GM19438 (cell line): ENCODE measurements around the gene RBBP5.
"Not testable (repeated sequence)": the region's sequence is repeated elsewhere in the genome, so short reads cannot be mapped to it uniquely, and the experiment has no call there.

Experiments
- ATAC-seq: cut with Tn5 transposase; IDR thresholded peaks from one replicate; pipeline ENCODE4 v1.9.1; 2021; ENCODE audit warnings: low read depth; ENCODE audit not compliant: unreplicated experiment

The RBBP5 gene

GRCh38 chr1:205121660-205122488 lies at the start of gene RBBP5:
RBBP5 (minus strand) TSS chr1:205121978; CDS start chr1:205121873, 105 bp downstream.
- ATAC-seq, result peak; percentile 92

DNA sequence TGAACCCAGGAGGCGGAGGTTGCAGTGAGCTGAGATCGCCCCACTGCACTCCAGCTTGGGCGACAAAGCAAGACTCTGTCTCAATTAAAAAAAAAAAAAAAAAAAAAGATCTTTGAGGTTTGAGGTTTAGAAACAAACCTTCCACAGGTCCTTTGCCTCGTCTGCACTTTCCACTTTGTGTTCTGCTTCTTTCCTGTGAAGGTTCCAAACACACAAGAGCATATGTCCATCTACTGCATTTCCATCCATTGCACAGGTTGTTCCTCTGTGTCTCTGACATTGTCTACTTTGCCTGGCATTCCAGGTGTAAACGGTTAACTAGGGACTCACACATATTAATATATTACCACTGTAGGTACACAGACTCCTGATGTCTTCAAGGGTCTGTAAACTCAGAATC lies 49.6 kb upstream of the RBBP5 start:
- no peak for ATAC-seq

DNA sequence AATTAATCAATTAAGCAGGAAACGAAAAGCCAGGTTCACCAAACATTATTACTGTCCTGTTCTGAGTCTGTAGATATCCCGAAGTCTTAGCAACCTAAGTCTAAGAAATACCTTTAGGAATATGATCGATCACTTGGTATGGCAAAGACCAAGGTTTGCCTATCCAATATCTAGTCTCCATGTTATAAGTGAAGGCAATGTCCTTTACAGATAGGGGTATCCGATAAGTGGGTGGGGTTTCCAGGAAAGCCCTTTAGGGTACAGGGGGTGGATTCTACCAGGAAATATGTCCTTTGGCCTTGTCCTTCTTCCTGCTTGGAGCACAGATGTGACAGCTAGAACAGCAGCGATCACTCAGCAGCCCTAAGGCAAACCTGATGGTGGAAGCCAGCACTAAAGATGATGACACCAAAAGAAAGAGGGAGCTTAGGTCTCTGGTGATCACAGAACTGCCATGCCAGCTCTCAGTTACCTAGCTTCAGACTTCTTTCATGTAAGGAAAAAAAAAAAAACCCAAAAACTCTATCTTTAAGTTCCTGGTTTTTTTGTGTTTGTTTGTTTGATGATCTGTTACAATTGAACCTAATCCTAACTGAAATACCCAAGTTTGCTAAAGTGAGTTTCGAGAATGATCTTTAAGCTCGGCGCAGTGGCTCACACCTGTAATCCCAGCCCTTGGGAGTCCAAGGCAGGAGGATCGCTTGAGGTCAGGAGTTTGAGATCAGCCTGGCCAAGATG lies 48.9 kb upstream of the RBBP5 start:
- ATAC-seq, result no peak

DNA sequence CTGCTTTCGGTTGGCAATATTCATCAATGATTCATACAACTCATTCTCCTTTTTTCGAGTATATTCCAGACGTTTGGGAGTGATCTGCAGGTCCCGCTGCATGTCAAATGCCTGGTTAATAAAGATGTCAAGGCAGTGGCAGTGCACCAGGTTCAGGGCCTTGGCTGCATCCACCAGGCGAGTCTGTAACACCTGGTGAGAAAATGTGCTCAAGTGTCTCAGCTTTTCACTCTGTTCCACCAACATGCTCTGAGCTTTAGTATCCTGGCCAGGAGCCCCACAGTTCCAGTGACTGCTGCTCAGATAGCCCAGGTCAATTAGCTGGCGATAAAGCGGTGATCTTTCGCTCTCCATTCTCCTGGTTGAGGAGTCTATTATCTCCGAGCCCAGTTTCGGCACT lies 47.5 kb upstream of the RBBP5 start:
- no peak for ATAC-seq

DNA sequence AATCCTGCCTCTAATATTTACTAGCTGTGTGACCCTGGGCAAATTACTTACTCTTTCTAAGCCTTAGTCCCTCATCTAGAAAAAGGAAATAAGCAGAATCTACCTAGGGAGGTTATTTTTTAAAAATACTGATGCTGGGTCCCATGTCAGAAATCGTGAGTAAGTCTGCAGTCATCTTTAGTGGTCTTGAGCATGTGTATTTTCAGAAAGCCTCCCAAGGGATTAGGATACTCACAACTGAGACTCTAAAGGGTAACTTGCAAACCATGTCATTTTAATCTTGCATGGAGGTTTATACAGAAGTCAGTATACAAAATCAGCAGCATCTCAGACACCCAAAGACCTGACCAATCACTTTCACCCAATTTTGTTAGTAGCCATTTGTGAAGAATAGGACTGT lies 46.5 kb upstream of the RBBP5 start:
- no peak for ATAC-seq

DNA sequence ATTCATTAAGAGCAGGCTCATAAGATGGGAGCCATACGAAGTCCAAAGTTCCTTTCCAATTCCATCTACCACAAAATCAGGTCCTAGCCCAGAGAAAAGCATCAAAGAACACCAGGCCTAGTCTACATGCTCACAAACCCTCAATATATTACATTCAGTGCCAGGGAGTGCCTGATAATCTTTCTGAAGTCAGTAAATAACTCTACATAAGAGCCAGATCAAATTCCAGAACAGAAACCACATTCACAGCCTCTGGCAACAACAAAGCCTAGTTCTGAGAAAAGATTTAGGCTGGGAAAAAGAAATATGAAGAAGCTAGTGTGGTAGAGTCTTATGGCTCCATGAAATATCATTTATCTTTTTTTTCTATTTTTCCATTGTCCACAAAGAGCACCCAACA lies 40.5 kb upstream of the RBBP5 start:
- ATAC-seq, result no peak

DNA sequence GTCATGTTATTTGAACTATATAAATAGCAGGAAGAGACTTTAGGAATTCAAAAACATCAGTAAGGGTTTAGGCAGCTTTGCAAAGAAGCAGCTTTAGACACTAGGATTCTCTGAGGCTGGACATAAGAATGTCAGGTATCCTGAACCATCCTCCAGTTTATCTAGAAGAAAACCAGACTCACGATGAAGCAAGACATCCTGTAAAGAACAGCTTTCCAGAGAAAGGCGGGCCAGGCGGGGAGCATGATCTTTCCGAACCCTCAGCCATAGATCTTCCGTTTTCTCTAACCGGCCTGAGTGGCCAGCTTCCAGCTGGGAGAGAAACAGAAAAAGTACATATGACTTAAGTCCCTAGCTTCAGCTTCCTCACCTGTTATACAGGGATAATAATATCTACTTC lies 39.3 kb upstream of the RBBP5 start:
- ATAC-seq, result no peak

- no peak for ATAC-seq
Measured at GRCh38 chr1:205158048-205158616, 36.4 kb upstream of the RBBP5 start.

- ATAC-seq, result not testable (repeated sequence)
Measured at GRCh38 chr1:205155665-205156377, 34.0 kb upstream of the RBBP5 start.

DNA sequence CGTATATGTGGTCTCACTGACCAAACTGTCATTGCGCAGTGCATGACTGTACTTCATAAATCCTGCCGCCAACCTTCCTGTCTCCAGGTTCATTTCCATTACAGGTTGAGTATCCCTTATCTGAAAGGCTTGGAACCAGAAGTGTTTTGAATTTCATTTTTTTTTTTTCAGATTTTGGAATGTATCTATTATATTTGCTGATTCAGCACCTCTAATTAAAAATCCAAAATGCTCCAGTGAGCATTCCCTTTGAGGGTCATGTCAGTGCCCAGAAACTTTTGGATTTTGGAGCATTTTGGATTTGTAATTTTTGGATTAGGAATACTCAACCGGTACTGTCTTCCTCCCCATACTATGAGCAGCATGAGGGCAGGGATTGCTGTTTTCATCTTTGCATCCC lies 30.7 kb upstream of the RBBP5 start:
- ATAC-seq, result no peak

DNA sequence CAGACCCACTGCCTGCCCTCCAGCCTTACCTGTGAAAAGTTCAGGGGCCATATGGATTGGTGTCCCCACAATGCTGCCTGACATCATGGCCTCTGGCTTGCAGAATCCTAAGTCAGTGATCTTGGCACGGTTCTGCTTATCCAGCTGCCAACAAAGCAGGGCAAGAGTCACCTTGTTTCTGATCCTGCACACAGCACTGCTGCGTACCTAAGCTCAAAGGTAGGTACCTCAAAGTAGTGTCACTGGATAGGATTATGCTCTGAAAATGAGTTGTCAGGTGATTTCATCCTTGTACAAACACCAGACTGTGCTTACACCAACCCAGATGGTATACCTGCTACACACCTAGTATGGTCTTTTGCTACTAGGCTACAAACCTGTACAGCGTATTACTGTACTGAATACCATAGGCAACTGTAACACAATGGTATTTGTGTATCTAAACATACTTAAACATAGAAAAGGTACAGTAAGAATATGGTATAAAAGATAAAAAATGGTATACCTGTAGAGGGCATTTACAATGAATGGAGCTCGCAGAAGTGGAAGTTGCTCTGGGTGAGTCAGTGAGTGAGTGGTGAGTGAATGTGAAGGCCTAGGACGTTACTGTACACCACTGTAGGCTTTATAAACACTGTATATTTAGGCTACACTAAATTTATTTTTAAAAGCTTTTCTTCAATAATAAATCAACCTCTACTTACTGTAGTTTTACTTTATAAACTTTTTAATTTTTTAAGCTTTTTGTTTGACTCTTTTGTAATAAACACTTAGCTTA lies 29.1 kb upstream of the RBBP5 start:
- ATAC-seq, result no peak

- ATAC-seq, result no peak
Measured at GRCh38 chr1:205147191-205147835, 25.5 kb upstream of the RBBP5 start.

- no peak for ATAC-seq
Measured at GRCh38 chr1:205144751-205145150, 23.0 kb upstream of the RBBP5 start.

GRCh38 chr1:205144046-205144720 lies 22.4 kb upstream of the RBBP5 start:
- ATAC-seq, result no peak

- no peak for ATAC-seq
Measured at GRCh38 chr1:205142102-205142469, 20.3 kb upstream of the RBBP5 start.

- peak; percentile 62 for ATAC-seq
Measured at GRCh38 chr1:205141236-205142101, 19.7 kb upstream of the RBBP5 start.

DNA sequence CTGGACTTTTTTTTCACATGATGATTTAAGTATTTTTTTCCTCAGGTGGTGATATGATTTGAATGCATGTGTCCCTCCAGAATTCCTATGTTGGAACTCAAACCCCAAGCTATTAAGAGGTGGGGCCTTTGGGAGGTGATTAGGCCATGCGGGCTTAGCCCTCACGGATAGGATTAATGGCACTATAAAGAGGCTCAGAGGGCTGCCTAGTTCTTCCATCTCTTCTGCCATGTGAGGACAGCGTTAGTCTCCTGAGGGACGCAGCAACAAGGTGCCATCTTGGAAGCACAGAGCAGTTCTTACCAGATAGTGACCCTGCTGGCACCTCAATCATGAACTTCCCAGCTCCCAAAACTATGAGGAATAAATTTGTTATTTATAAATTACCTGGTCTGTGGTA lies 18.3 kb upstream of the RBBP5 start:
- no peak for ATAC-seq

- ATAC-seq, result no peak
Measured at GRCh38 chr1:205137901-205138300, 16.1 kb upstream of the RBBP5 start.
